NCI-H1694 treated with DMSO at 0.1 percent for 48 hours (cell line): ENCODE data around the gene CHRND.

Source experiments
- DNase-seq: peaks from one replicate; lab custom pipeline; 2025; lab: John Stamatoyannopoulos, UW

The CHRND gene

GRCh38 chr2:232503809-232504323 lies 22.1 kb upstream of the CHRND start:
- DNase-seq: no peak

GRCh38 chr2:232504438-232504837 lies 21.5 kb upstream of the CHRND start:
- DNase-seq: no peak

GRCh38 chr2:232505856-232506255 lies 20.1 kb upstream of the CHRND start:
- DNase-seq: no peak

GRCh38 chr2:232506709-232507108 lies 19.3 kb upstream of the CHRND start:
- no peak for DNase-seq

GRCh38 chr2:232508251-232508650 lies 17.7 kb upstream of the CHRND start:
- DNase-seq: no peak

GRCh38 chr2:232511336-232511890 lies 14.5 kb upstream of the CHRND start:
- DNase-seq: no peak

- no peak for DNase-seq
Measured at GRCh38 chr2:232512602-232513001, 13.4 kb upstream of the CHRND start.

GRCh38 chr2:232513353-232513752 lies 12.6 kb upstream of the CHRND start:
- no peak for DNase-seq

GRCh38 chr2:232515639-232516038 lies 10.3 kb upstream of the CHRND start:
- no peak for DNase-seq

GRCh38 chr2:232516551-232516950 lies 9.4 kb upstream of the CHRND start:
- DNase-seq: no peak

- no peak for DNase-seq
Measured at GRCh38 chr2:232518844-232519243, 7.1 kb upstream of the CHRND start.

GRCh38 chr2:232519581-232520438 lies 6.2 kb upstream of the CHRND start, which contains the start of gene PRSS56:
PRSS56 (plus strand) TSS chr2:232520388; CDS start chr2:232520599, 211 bp downstream.
- DNase-seq: no peak

- no peak for DNase-seq
Measured at GRCh38 chr2:232520489-232520888, 5.5 kb upstream of the CHRND start.

GRCh38 chr2:232521098-232521497 lies 4.9 kb upstream of the CHRND start:
- no peak for DNase-seq

- no peak for DNase-seq
Measured at GRCh38 chr2:232521959-232522622, 3.9 kb upstream of the CHRND start.

GRCh38 chr2:232522623-232523401 lies 3.1 kb upstream of the CHRND start:
- no peak for DNase-seq

GRCh38 chr2:232523402-232523681 lies 2.6 kb upstream of the CHRND start:
- DNase-seq: no peak

GRCh38 chr2:232523682-232524597 lies 2.0 kb upstream of the CHRND start:
- peak; percentile 54 for DNase-seq

- no peak for DNase-seq
Measured at GRCh38 chr2:232524771-232525170, 1.2 kb upstream of the CHRND start.

- DNase-seq: no peak
Measured at GRCh38 chr2:232525199-232525598, 761 bp upstream of the CHRND start.

GRCh38 chr2:232526372-232526941 lies 497 bp downstream of the CHRND start:
- no peak for DNase-seq
